ENCODE results near the gene ZNF385B.
"Not testable (repeated sequence)": the region's sequence is repeated elsewhere in the genome, so short reads cannot be mapped to it uniquely, and the experiment has no call there.

ZNF385B gene

DNA sequence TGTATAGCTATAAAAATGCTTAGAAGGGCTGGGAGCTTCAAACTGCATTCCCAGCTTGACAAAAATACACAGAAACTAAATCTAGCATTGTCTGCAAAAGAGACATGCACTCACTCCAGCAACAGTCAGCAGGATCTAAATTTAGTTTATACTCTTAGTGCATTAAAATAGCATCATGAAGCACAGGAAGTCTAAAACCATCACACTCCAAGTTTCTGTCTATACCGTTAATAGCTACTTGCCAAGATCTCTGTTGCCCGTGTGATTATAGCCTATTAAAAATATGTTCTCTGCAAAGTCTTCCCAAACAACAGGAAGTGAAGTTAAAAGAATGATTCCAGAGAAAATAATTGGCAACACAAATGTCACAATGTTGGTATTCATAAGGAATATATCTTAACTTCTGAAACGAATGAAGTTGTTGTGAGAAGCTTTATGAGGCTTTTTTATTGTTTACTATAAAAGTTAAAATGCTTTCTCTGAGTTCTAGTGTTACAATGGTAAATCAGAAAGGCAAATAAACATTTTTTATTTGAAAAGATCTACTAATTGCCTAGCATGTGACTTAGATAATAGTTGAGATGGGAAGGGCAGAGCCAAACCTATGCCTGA lies 184.2 kb downstream of the ZNF385B start:
- no peak for DNase-seq (ENCODE audit: low spot score)

DNA sequence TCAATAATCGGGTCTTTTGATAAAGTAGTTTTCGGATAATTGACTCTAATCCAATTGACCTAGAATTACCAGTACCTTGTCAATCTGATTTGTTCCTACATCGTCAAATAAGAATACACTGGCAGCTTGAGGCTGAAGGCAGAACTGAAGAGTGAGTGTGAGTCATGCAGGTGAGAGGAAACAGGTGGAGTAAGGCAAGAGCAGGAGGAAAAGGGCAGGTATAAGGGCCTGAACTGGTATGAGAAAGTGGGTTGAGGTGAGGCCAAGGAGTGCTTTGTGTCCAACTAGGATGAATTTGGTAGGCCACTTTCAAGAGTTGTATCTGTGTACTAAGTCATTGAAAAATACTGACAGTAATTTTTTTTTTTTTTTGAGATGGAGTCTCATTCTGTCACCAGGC lies 186.0 kb downstream of the ZNF385B start:
- no peak for DNase-seq (ENCODE audit: low spot score)

DNA sequence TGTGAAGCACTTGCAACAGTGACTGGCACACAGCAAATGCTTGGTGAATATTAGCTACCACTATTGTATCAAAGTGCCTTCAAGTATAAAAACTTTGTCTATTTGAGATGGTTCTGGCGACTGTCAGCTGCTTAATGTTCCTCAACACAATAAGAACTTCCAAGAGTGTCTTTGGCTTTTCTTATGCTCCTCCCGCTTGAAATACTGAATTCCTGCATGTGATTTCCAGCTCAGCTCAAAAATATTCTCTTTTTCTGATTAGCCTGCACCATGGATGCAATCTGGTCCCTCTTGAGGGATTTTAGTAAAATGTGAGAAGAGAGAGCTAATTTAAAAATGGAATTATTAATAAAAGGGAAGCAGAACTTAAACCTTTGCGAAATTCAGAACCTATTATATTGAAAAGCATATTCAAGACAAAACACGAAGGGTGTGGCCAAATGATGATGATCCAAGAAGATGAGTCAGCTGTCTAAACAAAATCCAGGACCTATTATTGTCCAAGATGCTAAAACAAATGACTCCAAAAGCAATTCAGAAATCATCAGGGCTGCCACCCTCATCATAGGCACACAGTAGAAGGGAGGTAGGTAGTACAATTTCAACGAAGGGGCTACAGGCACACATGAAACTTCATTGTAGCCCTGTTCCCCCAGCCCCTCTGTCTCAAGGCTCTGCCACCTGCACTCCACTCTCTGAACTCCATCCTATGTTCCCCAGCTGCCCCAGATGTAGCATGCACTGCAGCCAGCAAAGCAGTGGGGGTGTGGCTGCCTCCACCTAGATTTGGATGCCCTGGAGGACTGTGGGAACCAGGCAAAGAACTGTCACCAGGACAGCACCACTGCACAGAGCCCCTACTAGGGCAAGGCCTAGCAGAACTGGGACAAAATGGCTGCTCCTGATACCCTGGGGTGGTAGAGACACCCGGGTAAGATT lies 190.1 kb downstream of the ZNF385B start:
- peak; percentile 60 for DNase-seq (ENCODE audit: low spot score)

DNA sequence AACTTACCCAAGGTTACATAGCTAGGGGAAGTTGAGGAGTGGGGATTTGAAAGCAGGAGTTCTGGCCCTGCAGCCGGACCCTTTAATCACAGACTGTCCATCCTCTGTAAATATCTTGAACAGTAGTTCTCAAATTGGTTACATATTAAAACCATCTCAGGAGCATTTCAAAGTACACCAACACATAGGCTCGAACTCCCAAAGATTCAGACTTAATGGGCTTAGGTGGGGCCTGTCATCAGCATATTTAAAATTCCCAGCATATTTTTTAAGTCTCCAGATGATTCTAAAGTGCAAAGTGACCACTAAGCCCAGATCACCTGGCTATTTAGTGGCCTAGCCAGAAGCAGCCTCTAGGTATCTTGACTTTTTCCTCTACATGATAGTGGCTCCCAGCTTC lies 192.2 kb downstream of the ZNF385B start:
- no peak for DNase-seq (ENCODE audit: low spot score)

DNA sequence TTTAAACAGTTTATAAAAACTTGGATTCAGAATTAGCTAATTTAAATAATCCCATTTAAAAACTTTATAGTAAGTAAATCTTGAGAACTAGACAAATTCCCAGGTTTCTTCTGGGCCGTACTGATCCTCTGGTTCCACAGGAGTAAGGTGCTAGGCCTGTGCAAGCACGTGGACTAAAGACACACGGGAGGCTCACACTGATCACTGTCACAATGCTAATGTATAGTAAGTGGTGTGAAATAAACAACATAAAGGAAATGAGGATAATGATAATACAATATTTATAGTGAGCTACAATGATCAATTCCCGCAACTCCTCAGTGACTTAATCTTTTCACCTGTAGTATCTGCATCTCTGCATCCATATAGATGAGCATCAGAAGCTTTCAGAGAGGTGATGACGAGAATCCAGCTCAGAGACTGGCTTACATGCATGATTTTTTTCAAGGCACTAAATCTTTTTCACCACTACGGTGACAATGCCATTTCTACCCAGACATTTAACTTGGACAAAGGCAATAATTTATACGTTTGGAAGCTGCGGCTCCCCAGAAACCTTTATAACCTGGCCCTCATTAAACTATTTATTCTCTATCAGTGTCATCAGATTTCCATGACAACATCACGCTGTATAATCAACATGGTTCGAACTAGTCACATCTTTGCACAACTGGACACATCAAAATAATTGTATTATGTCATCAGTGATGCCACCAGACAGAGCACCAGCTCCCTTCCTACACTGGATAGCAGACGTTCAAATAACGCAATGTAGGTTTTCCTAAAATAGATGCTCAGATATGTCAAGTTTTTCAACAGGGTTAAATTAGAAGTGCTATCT lies 196.2 kb downstream of the ZNF385B start:
- DNase-seq (ENCODE audit: low spot score): no peak

DNA sequence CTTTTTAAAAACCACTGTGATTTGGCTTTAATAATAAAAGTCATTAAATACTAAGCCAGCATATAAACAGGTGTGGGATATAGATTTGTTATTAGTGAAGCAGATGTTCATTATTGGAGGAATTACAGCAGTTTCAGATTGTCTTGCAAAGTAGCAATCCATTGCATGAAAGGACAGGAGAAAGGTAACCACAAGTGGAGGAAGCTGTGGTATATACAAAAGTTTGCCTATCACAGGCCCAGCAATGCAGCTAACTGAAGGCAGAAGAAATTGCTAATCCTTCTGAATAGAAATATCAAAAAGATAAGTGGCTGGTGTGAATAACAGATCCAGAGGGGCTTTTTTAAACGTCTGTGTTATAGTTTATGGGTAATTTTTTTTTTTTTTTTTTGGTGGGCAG lies 199.4 kb downstream of the ZNF385B start:
- no peak for DNase-seq (ENCODE audit: low spot score)

DNA sequence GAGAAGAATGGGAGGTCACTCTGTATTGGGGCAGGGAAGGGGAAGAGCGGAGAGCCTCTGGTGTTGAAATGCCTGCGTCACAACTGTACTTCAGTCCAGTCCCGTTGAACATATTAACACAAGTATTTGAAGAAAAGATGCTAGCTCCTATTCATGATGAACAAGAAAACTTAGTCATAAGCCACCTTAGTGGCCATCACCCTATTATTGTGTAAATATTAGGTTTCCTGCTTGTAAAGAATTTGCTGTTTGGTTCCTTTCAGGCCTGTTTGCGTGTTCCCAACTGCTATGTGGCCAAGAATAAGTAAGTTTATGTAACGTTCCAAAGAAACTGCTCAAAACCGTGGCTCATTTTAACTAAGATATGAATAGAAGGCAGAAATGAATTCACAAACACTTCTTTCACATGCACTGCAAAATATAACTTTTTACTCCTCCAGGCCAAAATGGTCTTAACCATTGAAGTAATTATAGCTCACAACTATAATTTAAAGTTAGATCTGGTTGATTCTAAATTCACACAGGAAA lies 204.3 kb downstream of the ZNF385B start:
- DNase-seq (ENCODE audit: low spot score): no peak

DNA sequence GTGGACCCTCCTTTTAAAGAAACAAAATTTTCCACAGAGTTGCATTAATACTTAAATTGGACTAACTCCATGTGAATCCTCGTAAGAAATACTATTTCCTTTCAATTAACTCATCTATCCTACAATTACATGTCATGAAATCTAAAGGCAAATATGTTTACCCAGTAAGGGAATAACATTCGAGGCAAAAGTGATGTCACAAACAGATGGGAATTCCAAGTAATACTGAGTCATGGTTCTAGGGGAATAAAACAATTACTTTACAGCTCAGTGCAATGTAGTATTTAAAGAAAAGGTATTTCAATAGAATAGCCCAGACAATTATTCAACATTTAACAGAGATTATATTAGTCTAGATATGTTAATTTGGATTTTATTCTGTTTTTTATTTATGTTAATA lies 205.8 kb downstream of the ZNF385B start:
- peak; percentile 26 for DNase-seq (ENCODE audit: low spot score)

DNA sequence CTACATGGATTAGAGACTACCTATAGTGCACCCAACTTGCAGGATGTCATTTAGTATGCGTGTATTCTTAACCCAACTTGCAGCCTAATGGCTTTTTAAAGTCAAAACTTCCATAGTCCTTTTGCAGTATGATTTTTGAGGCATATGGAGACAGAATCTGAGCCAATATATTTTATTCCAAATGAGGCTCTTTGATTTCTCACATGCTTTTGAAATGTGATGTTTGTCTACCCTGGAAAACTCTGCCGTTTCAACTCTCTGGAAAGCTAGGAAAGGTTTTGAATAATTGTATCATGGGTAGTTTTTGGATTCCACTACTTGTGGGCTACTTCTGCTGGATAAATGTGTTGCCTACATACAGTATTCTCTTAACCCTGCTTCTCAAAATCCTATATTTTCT lies 206.6 kb downstream of the ZNF385B start:
- DNase-seq (ENCODE audit: low spot score): no peak

DNA sequence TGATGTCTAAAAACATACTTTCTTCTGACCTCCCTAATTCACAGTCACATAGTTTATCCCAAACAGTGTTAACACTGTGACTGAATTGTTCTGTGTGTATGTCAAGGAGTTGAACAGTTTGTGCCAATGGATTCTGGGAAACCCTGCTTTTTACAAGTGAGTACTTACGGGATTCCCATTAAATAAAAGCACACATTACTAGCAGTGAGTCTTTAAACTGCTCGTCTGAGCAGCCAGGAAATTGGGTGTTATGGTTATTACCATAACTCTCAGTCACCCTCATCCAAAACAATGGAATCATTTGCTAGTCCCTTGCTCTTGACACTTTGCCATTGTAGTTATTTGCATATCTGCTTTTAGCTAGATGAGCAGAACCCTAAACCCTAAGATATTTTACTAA lies 209.1 kb downstream of the ZNF385B start:
- DNase-seq (ENCODE audit: low spot score): no peak

DNA sequence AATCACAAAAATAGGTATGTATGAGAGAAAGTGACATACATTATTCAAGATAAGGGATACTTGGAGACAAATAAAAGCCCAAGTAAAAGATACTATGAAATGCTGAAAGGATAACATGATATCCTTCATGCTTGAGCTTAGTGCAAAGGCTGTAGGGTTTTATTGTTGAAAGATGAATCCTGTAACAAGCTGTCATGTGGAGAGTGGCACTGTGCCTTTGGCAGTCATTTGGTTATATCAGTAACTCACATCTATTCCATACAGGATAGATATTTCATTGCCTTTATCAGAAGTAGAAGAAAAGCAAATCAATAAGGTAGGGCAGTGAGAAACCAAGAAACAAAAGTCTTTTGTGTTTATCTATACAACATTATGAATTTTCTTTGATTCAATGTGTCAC lies 211.0 kb downstream of the ZNF385B start:
- no peak for DNase-seq (ENCODE audit: low spot score)

DNA sequence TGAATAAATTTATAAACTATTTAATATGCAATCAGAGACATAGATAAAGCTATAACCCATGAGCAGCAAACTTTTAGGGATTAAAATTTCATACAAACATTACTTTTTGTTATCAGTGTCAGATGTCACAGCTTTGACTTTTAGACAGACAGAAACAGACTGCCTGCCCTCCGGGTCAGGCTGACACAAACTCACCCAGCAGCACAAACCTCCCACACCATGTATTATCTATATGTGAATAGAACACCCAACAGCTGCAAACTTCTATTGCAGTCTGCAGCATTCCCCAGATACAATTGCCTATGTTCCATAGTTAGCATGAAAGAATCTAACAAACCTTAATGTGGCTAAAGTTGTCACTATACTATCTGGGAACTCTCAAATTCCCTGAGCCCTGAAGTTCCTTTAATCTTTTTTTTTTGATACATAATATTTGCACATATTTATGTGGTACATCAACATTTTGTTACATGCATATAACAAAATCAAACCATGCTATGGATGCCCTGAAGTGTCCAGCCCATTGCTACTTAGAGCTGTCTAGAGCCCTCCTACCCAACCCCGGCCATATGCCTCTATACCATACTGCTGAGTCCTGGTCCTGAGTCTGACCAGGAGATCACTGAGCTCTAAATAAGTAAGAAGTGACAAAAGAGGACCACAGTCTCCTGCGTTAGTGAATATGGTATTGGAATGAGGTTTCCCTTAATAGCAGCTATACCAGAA lies 214.4 kb downstream of the ZNF385B start:
- DNase-seq (ENCODE audit: low spot score): no peak

DNA sequence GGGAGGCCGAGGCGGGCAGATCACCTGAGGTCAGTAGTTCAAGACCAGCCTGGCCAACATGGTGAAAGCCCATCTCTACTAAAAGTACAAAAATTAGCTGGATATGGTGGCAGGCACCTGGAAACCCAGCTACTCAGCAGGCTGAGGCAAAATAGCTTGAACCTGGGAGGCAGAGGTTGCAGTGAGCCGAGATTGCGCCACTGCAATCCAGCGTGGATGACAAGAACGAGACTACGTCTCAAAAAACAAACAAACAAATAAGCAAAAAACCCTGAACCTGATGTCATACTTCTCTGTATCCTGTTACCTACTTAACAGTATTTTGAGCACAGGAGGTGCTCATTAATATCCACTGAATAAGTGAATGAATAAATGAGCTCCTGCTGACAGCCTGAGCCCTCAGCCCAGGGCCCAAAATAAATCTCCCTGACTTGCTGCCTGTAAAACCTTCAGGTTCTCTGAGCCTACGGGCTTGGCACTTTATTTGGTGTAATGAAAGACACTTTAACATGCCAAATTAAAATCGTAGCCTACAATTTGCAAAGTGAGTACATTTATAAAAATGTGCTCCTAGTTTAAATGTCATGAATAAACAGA lies 215.1 kb downstream of the ZNF385B start:
- DNase-seq (ENCODE audit: low spot score): no peak

DNA sequence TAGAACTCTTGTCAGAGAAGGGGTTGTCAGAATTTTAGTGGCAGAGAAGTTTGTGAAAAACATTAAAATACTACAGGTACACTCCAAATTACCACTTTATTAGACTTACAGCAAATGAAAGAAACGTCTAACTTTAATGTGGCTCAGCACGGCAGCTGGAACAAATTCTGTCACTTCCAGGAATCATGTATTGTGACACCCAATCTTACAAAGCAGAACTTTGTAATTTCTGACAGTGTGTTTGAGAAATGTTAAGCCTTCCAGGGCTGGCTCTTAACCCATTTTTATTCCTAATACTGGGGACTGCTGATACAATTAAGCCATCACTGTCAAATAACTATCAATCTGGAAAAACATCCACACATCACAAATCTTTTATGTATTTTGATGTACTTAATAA lies 216.4 kb downstream of the ZNF385B start:
- no peak for DNase-seq (ENCODE audit: low spot score)

DNA sequence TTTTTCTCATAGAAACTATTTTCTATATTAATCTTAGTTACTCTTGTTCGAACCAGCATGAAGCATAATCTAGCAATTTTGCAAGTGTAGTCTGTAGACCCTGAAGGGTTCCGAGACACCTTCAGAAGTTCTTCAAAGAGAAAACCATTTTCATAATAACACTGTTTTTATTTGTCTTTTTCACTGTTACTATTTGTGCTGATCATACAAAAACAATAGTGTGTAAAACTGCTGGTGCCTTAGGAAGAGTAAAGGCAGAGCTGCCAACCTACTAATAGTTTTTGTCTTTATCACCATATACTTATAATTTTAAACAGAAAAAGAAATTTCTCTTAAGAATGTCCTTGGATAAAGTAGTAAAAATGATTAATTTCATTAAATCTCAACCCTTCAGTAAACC lies 218.9 kb downstream of the ZNF385B start:
- no peak for DNase-seq (ENCODE audit: low spot score)

DNA sequence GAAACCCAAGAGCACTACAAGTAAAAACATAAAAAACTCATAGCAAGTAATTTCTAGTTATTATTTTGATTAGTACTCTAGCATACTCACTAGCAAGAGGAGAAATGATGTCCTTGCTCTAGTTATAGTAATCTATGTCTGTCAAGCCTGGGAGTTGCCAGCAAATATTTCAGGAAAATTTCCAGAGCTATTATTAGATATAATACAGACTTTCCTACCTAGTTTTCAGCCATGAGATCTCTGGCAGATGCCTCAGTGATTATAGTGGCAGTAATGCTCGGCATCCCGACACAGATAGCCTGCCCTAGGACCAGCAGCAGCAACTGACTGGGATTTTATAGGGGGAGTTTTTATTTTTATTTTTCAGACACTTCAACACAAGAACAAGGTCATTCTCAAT lies 224.4 kb downstream of the ZNF385B start:
- DNase-seq (ENCODE audit: low spot score): peak; percentile 14

DNA sequence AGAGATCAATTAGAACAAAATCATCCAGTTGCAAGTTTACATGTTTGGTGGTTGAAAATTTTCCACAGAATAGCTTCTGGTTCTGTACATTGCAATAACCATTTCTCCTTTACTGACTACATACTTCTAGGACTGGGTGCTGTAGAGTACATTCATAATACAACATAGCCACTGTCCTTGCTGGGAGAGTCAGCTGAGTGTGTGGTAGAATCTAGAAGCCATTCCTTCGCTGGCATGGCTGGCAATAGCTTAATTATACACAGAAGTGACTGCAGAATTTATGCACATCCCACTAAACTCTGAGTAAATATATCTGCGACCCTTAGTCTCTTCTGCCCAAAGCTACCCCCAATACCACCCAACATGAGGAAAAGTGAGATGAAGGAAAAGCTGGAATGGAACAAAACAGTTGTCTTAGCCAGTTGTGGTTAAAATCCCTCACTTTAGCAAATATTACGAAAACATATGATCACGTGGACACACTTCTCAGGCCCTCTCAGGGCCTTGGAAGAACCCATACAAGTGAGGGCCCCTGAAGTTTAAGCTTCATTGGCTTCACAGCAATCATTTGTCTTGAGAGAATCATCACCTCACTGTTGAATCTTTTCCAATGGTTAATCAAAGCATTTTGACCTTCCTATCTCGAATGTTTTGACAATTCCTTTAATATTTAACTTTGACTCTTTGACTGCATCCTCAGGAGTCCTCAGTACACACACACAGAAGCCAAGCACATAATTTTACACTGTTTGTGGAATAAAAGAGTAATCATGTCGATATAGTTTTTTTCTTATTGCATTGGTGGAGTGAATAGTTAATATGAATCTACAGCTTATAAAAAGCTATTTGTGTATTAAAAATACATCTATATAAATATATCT lies 225.1 kb downstream of the ZNF385B start:
- DNase-seq (ENCODE audit: low spot score): no peak

DNA sequence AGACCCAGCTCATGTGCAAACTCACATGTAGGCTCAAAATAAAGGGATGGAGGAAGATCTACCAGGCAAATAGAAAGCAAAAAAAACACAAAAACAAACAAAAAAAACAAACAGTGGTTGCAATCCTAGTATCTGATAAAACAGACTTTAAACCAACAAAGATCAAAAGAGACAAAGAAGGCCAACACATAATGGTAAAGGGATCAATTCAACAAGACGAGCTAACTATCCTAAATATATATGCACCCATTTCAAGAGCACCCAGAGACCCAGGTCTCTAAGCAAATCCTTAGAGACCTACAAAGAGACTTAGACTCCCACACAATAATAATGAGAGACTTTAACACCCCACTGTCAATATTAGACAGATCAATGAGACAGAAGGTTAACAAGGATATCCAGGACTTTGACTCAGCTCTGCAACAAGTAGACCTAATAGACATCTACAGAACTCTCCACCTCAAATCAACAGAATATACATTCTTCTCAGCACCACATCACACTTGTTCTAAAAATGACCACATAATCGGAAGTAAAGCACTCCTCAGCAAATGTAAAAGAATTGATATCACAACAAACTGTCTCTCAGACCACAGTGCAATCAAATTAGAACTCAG lies 229.5 kb downstream of the ZNF385B start:
- not testable (repeated sequence) for DNase-seq (ENCODE audit: low spot score)

DNA sequence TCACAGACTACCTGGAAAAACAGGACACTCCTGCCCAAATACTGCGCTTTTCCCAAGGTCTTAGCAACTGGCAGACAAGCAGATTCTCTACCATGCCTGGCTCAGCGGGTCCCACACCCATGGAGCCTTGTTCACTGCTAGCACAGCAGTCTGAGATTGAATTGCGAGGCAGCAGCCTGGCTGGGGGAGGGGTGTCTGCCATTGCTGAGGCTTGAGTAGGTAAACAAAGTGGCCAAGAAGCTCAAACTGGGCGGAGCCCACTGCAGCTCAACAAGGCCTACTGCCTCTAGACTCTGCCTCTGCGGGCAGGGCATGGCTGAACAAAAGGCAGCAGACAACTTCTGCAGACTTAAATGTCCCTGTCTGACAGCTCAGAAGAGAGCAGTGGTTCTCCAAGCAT lies 231.6 kb downstream of the ZNF385B start:
- DNase-seq (ENCODE audit: low spot score): not testable (repeated sequence)

DNA sequence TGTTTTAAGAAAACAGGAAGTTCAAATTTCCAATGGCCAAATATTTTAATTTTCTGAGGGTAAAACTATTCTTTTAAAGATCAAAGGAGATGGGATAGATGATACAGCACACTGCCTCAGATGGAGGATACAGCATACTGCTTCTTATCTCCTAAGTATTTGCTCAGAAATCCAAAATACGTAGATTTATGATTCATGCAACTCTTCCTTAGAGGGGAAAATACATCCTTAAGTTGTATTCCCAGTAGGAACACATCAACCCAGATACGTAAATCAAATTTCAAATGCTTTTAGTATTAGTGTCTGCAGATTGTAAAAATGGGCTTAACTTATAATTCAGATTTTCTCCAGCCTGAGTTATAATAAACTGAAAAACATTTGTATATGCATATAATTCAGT lies 235.2 kb downstream of the ZNF385B start:
- DNase-seq (ENCODE audit: low spot score): no peak

All from AG20443 (cell line).